HepG2 (cell line): ENCODE results near the gene CD207. TPM values are rescaled to one million over a fixed set of nuclear protein-coding genes. Genes with fewer than 3 reads are reported as not detected.
A peak's percentile ranks its signal among the peaks of the same experiment; 100 is the strongest.

Source experiments
- CHD2 ChIP-seq: IDR thresholded peaks from 2 replicates; pipeline ENCODE4 v1.6.1; 2011; ENCODE audit warnings: low read depth, low read length, improper control_type of control experiment
- KDM2A ChIP-seq: sonication (generic); formaldehyde crosslinking; IDR thresholded peaks from 2 replicates; pipeline ENCODE4 v1.4.0; 2020; ENCODE audit warnings: low read depth, missing genetic modification reagents, borderline replicate concordance
- NRL ChIP-seq: sonication (generic); formaldehyde crosslinking; IDR thresholded peaks from 2 replicates; pipeline ENCODE4 v1.5.0; 2020; ENCODE audit warnings: missing genetic modification reagents, mild to moderate bottlenecking, moderate library complexity, borderline replicate concordance
- SCMH1 ChIP-seq: sonication (generic); formaldehyde crosslinking; IDR thresholded peaks from 2 replicates; pipeline ENCODE4 v1.9.0; 2021; ENCODE audit warnings: missing genetic modification reagents, mild to moderate bottlenecking, borderline replicate concordance
- SNRNP70 ChIP-seq: fragments of 200-400 bp; formaldehyde crosslinking; IDR thresholded peaks from 2 replicates; pipeline ENCODE4 v1.6.1; 2017; ENCODE audit warnings: mild to moderate bottlenecking, low read depth, low read length, moderate library complexity
- ZBTB7B ChIP-seq: sonication (generic); formaldehyde crosslinking; IDR thresholded peaks from 2 replicates; pipeline ENCODE4 v1.4.0; 2020; ENCODE audit warnings: missing genetic modification reagents
- ZMYM4 ChIP-seq: sonication (generic); formaldehyde crosslinking; IDR thresholded peaks from 2 replicates; pipeline ENCODE4 v1.8.1; 2023; ENCODE audit warnings: mild to moderate bottlenecking, missing genetic modification reagents
- ZNF839 ChIP-seq: sonication (generic); formaldehyde crosslinking; IDR thresholded peaks from 2 replicates; pipeline ENCODE4 v1.4.0; 2020; ENCODE audit warnings: missing genetic modification reagents, mild to moderate bottlenecking, borderline replicate concordance
- polyA plus RNA-seq, 8 experiments: library from polyadenylated mRNA; depleted of rRNA in 3 of 8; stranded (reverse) in 7 of 8; unstranded in 1 of 8; fragments of >200 nt; fragmentation: Illumina TruSeq in 4 of 8; extraction: Trizol in 4 of 8; gene quantifications; 2 replicates each; pipeline versions ENCODE4 v1.2.1 to v1.2.3, GENCODE V29; 2011 to 2016; ENCODE audit warnings: low read depth in 4 of 8, missing spikeins in 1 of 8, mixed read lengths in 1 of 8; ENCODE audit not compliant: insufficient read depth in 1 of 8
- total RNA-seq, 5 experiments: library from RNA; depleted of rRNA; stranded (reverse); fragments of >200 nt; fragmentation: Illumina TruSeq; extraction: Trizol; gene quantifications; 2 replicates each; pipeline ENCODE4 v1.2.3, GENCODE V29; 2016; ENCODE audit warnings: low read depth in 1 of 5
- TF ChIP-seq, protein P1 (sequence below): IDR thresholded peaks from 2 replicates; pipeline ENCODE4 v1.6.1; 2018; ENCODE audit warnings: missing genetic modification reagents
- TF ChIP-seq, protein P2 (sequence below): sonication (generic); formaldehyde crosslinking; IDR thresholded peaks from 2 replicates; pipeline ENCODE4 v1.4.0; 2020; ENCODE audit warnings: missing genetic modification reagents
- TF ChIP-seq, protein P3 (sequence below): sonication (generic); formaldehyde crosslinking; conservative IDR thresholded peaks from 2 replicates; pipeline ENCODE4 v1.8.0; 2022; ENCODE audit warnings: mild to moderate bottlenecking, moderate library complexity, missing genetic modification reagents
- TF ChIP-seq, protein P4 (sequence below): sonication (generic); formaldehyde crosslinking; IDR thresholded peaks from 2 replicates; pipeline ENCODE4 v1.5.1; 2020; ENCODE audit warnings: mild to moderate bottlenecking, moderate library complexity, missing genetic modification reagents
- TF ChIP-seq, protein P5 (sequence below): sonication (generic); formaldehyde crosslinking; IDR thresholded peaks from 2 replicates; pipeline ENCODE4 v1.9.0; 2021; ENCODE audit warnings: missing genetic modification reagents, mild to moderate bottlenecking, borderline replicate concordance
- TF ChIP-seq, protein P6 (sequence below): sonication (generic); formaldehyde crosslinking; IDR thresholded peaks from 2 replicates; pipeline ENCODE4 v1.8.0; 2022; ENCODE audit warnings: missing genetic modification reagents, mild to moderate bottlenecking, moderate library complexity, borderline replicate concordance

The CD207 gene
- total and polyA plus RNA-seq, 2 of the 13 experiments (the other 11 are each of a cell fraction or from before 2014, with no cell fraction given), result 0.09 to 0.15 TPM

DNA sequence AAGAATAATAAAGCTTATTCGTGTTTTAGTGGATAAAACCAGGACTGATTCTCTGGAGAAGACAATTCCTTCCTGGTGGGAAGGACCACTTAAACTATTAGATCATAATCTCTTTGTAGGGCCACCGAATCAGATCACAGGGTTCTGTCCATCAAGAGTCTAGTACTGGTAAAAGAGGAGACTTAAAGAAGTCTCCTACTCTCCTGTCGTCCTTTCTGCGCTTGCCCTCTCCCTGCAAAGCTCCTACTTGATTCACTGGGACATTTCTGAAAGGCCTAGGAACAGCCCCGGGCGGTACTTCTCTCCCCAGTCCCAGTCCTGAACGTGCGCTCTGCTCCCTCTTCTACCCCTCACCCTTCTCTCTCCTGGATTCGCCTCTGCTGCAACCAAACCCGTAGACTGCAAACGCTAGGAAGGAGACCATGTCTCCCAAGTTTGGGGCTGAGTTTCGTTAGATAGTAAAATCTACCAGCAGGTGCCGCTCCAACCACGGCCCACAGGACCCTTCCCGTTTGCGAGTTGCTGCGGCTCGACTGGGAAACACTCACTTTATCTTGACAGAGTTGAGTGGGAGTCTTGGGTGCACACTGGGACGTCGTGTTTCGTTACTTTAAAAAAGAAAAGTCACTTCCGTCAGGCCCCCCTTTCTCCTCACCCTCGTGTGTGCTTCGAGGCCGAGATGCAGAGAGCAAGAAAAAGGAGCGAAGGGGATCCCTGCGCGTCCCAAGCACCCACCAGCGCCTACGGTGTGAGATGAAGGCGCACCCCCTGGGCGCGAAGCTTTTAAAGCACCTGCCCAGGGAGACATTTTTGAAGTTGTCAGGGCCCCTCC is 46.1 kb downstream of the CD207 start (continued):
- TF ChIP-seq, protein P1, sequence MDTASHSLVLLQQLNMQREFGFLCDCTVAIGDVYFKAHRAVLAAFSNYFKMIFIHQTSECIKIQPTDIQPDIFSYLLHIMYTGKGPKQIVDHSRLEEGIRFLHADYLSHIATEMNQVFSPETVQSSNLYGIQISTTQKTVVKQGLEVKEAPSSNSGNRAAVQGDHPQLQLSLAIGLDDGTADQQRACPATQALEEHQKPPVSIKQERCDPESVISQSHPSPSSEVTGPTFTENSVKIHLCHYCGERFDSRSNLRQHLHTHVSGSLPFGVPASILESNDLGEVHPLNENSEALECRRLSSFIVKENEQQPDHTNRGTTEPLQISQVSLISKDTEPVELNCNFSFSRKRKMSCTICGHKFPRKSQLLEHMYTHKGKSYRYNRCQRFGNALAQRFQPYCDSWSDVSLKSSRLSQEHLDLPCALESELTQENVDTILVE (CRISPR knock-in tag), result 0 out of 2 replicates have a peak, but pooled peaks have one; percentile 56
- TF ChIP-seq KDM2A, result peak; percentile 70
- TF ChIP-seq, protein P2, sequence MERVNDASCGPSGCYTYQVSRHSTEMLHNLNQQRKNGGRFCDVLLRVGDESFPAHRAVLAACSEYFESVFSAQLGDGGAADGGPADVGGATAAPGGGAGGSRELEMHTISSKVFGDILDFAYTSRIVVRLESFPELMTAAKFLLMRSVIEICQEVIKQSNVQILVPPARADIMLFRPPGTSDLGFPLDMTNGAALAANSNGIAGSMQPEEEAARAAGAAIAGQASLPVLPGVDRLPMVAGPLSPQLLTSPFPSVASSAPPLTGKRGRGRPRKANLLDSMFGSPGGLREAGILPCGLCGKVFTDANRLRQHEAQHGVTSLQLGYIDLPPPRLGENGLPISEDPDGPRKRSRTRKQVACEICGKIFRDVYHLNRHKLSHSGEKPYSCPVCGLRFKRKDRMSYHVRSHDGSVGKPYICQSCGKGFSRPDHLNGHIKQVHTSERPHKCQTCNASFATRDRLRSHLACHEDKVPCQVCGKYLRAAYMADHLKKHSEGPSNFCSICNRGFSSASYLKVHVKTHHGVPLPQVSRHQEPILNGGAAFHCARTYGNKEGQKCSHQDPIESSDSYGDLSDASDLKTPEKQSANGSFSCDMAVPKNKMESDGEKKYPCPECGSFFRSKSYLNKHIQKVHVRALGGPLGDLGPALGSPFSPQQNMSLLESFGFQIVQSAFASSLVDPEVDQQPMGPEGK (CRISPR knock-in tag), result no peak
- TF ChIP-seq, protein P3, sequence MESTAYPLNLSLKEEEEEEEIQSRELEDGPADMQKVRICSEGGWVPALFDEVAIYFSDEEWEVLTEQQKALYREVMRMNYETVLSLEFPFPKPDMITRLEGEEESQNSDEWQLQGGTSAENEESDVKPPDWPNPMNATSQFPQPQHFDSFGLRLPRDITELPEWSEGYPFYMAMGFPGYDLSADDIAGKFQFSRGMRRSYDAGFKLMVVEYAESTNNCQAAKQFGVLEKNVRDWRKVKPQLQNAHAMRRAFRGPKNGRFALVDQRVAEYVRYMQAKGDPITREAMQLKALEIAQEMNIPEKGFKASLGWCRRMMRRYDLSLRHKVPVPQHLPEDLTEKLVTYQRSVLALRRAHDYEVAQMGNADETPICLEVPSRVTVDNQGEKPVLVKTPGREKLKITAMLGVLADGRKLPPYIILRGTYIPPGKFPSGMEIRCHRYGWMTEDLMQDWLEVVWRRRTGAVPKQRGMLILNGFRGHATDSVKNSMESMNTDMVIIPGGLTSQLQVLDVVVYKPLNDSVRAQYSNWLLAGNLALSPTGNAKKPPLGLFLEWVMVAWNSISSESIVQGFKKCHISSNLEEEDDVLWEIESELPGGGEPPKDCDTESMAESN, result peak; percentile 72
- TF ChIP-seq SCMH1 (CRISPR knock-in tag), result no peak
- TF ChIP-seq, protein P4, sequence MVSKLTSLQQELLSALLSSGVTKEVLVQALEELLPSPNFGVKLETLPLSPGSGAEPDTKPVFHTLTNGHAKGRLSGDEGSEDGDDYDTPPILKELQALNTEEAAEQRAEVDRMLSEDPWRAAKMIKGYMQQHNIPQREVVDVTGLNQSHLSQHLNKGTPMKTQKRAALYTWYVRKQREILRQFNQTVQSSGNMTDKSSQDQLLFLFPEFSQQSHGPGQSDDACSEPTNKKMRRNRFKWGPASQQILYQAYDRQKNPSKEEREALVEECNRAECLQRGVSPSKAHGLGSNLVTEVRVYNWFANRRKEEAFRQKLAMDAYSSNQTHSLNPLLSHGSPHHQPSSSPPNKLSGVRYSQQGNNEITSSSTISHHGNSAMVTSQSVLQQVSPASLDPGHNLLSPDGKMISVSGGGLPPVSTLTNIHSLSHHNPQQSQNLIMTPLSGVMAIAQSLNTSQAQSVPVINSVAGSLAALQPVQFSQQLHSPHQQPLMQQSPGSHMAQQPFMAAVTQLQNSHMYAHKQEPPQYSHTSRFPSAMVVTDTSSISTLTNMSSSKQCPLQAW, result peak; percentile 58; the same call in 1 of the 2 replicates
- TF ChIP-seq ZBTB7B (CRISPR knock-in tag), result peak; percentile 59; the same call in 1 of the 2 replicates
- no peak for TF ChIP-seq SNRNP70
- TF ChIP-seq NRL (CRISPR knock-in tag), result peak; percentile 83; the same call in 1 of the 2 replicates
- TF ChIP-seq, protein P5, sequence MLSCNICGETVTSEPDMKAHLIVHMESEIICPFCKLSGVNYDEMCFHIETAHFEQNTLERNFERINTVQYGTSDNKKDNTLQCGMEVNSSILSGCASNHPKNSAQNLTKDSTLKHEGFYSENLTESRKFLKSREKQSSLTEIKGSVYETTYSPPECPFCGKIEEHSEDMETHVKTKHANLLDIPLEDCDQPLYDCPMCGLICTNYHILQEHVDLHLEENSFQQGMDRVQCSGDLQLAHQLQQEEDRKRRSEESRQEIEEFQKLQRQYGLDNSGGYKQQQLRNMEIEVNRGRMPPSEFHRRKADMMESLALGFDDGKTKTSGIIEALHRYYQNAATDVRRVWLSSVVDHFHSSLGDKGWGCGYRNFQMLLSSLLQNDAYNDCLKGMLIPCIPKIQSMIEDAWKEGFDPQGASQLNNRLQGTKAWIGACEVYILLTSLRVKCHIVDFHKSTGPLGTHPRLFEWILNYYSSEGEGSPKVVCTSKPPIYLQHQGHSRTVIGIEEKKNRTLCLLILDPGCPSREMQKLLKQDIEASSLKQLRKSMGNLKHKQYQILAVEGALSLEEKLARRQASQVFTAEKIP, result no peak
- peak; percentile 53; the same call in 1 of the 2 replicates for TF ChIP-seq ZMYM4 (CRISPR knock-in tag)
- TF ChIP-seq, protein P6, sequence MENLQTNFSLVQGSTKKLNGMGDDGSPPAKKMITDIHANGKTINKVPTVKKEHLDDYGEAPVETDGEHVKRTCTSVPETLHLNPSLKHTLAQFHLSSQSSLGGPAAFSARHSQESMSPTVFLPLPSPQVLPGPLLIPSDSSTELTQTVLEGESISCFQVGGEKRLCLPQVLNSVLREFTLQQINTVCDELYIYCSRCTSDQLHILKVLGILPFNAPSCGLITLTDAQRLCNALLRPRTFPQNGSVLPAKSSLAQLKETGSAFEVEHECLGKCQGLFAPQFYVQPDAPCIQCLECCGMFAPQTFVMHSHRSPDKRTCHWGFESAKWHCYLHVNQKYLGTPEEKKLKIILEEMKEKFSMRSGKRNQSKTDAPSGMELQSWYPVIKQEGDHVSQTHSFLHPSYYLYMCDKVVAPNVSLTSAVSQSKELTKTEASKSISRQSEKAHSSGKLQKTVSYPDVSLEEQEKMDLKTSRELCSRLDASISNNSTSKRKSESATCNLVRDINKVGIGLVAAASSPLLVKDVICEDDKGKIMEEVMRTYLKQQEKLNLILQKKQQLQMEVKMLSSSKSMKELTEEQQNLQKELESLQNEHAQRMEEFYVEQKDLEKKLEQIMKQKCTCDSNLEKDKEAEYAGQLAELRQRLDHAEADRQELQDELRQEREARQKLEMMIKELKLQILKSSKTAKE (CRISPR knock-in tag), result no peak
- peak; percentile 69; the same call in 1 of the 2 replicates for TF ChIP-seq ZNF839
- no peak for TF ChIP-seq CHD2
